COLO668 (cell line): ENCODE measurements around the gene PPEF1.
A peak's percentile ranks its signal among the peaks of the same experiment; 100 is the strongest.

Experiments
- DNase-seq: peaks from one replicate; lab custom pipeline; 2025; ENCODE audit not compliant: unreplicated experiment; lab: John Stamatoyannopoulos, UW

PPEF1 gene

GRCh38 chrX:18707426-18708049 lies at the start of gene PPEF1:
Gene PPEF1 (plus strand): TSS chrX:18707645. CDS start chrX:18707781, 136 bp downstream.
- no peak for DNase-seq

GRCh38 chrX:18661273-18661672 lies 46.2 kb upstream of the PPEF1 start:
- DNase-seq: no peak

- DNase-seq: no peak
Measured at GRCh38 chrX:18664947-18665346, 42.5 kb upstream of the PPEF1 start.

GRCh38 chrX:18666614-18667013 lies 40.8 kb upstream of the PPEF1 start:
- no peak for DNase-seq

- DNase-seq: no peak
Measured at GRCh38 chrX:18668071-18668835, 39.2 kb upstream of the PPEF1 start.

GRCh38 chrX:18672008-18672407 lies 35.4 kb upstream of the PPEF1 start, which contains the start of gene RS1:
Gene RS1 (minus strand): TSS chrX:18672108. CDS start chrX:18672068, 40 bp downstream.
- no peak for DNase-seq

GRCh38 chrX:18674417-18674787 lies 33.0 kb upstream of the PPEF1 start:
- peak; percentile 17 for DNase-seq

GRCh38 chrX:18674788-18675735 lies 32.4 kb upstream of the PPEF1 start:
- peak; percentile 72 for DNase-seq

- DNase-seq: no peak
Measured at GRCh38 chrX:18676050-18676449, 31.4 kb upstream of the PPEF1 start.

- peak; percentile 25 for DNase-seq
Measured at GRCh38 chrX:18676470-18676869, 31.0 kb upstream of the PPEF1 start.

GRCh38 chrX:18677161-18677869 lies 30.1 kb upstream of the PPEF1 start:
- DNase-seq: no peak

GRCh38 chrX:18681996-18682395 lies 25.4 kb upstream of the PPEF1 start:
- DNase-seq: no peak

- DNase-seq: no peak
Measured at GRCh38 chrX:18682979-18683387, 24.5 kb upstream of the PPEF1 start.

- no peak for DNase-seq
Measured at GRCh38 chrX:18687856-18688495, 19.5 kb upstream of the PPEF1 start.

GRCh38 chrX:18691431-18691830 lies 16.0 kb upstream of the PPEF1 start:
- DNase-seq: no peak

- no peak for DNase-seq
Measured at GRCh38 chrX:18692541-18692940, 14.9 kb upstream of the PPEF1 start.

GRCh38 chrX:18696653-18697052 lies 10.8 kb upstream of the PPEF1 start:
- no peak for DNase-seq

GRCh38 chrX:18698737-18699650 lies 8.5 kb upstream of the PPEF1 start:
- DNase-seq: no peak

GRCh38 chrX:18701621-18702361 lies 5.7 kb upstream of the PPEF1 start:
- DNase-seq: no peak
